WTC11 (cell line): ENCODE measurements around the gene ANKRD50. TPM values are rescaled to one million over a fixed set of nuclear protein-coding genes. Genes with fewer than 3 reads are reported as not detected.
A peak's percentile ranks its signal among the peaks of the same experiment; 100 is the strongest.

Experiments used
- AR ChIP-seq: fragments of 250-450 bp; sonication (Bioruptor Pico); IDR thresholded peaks from 2 replicates; pipeline ENCODE4 v1.9.0; 2021; ENCODE audit warnings: mild to moderate bottlenecking
- ATF2 ChIP-seq: sonication (generic); formaldehyde crosslinking; IDR thresholded peaks from 2 replicates; pipeline ENCODE4 v1.8.1; 2022; ENCODE audit warnings: low read depth, missing genetic modification reagents, borderline replicate concordance
- ELF4 ChIP-seq: sonication (generic); formaldehyde crosslinking; IDR thresholded peaks from 2 replicates; pipeline ENCODE4 v1.8.1; 2022; ENCODE audit warnings: low read depth, mild to moderate bottlenecking, moderate library complexity, missing genetic modification reagents
- EMX1 ChIP-seq: fragments of 250-450 bp; sonication (Bioruptor Pico); IDR thresholded peaks from 2 replicates; pipeline ENCODE4 v1.8.0; 2021; ENCODE audit warnings: mild to moderate bottlenecking
- ESRRA ChIP-seq: sonication (generic); formaldehyde crosslinking; IDR thresholded peaks from 2 replicates; pipeline ENCODE4 v1.8.1; 2022; ENCODE audit warnings: mild to moderate bottlenecking, missing genetic modification reagents, borderline replicate concordance
- ETV6 ChIP-seq: sonication (generic); formaldehyde crosslinking; IDR thresholded peaks from 2 replicates; pipeline ENCODE4 v1.8.1; 2022; ENCODE audit warnings: mild to moderate bottlenecking, missing genetic modification reagents
- FOXK1 ChIP-seq: sonication (generic); formaldehyde crosslinking; IDR thresholded peaks from 2 replicates; pipeline ENCODE4 v1.8.0; 2022; ENCODE audit warnings: mild to moderate bottlenecking, moderate library complexity, missing genetic modification reagents
- IRF1 ChIP-seq: sonication (generic); formaldehyde crosslinking; IDR thresholded peaks from 2 replicates; pipeline ENCODE4 v1.8.0; 2023; ENCODE audit warnings: missing genetic modification reagents
- JUN ChIP-seq: sonication (generic); formaldehyde crosslinking; IDR thresholded peaks from 2 replicates; pipeline ENCODE4 v1.8.0; 2023; ENCODE audit warnings: mild to moderate bottlenecking, missing genetic modification reagents
- KAT7 ChIP-seq: sonication (generic); formaldehyde crosslinking; IDR thresholded peaks from 2 replicates; pipeline ENCODE4 v1.8.1; 2023; ENCODE audit warnings: missing genetic modification reagents, mild to moderate bottlenecking, borderline replicate concordance
- OVOL2 ChIP-seq: fragments of 250-450 bp; sonication (Bioruptor Pico); IDR thresholded peaks from 2 replicates; pipeline ENCODE4 v1.9.0; 2021; ENCODE audit warnings: mild to moderate bottlenecking, borderline replicate concordance
- PREB ChIP-seq: sonication (generic); formaldehyde crosslinking; IDR thresholded peaks from 2 replicates; pipeline ENCODE4 v1.8.1; 2022; ENCODE audit warnings: mild to moderate bottlenecking, missing genetic modification reagents, moderate library complexity, borderline replicate concordance
- SMAD3 ChIP-seq: sonication (generic); formaldehyde crosslinking; IDR thresholded peaks from 2 replicates; pipeline ENCODE4 v1.8.0; 2022; ENCODE audit warnings: missing genetic modification reagents, mild to moderate bottlenecking, borderline replicate concordance
- SOX15 ChIP-seq: fragments of 250-450 bp; sonication (Bioruptor Pico); IDR thresholded peaks from 2 replicates; pipeline ENCODE4 v1.9.0; 2021; ENCODE audit warnings: mild to moderate bottlenecking
- TCF7 ChIP-seq: sonication (generic); formaldehyde crosslinking; IDR thresholded peaks from 2 replicates; pipeline ENCODE4 v1.8.0; 2022; ENCODE audit warnings: mild to moderate bottlenecking, low read depth, missing genetic modification reagents, moderate library complexity
- TEAD4 ChIP-seq: sonication (generic); formaldehyde crosslinking; IDR thresholded peaks from 2 replicates; pipeline ENCODE4 v1.8.0; 2022; ENCODE audit warnings: mild to moderate bottlenecking, missing genetic modification reagents
- TP53 ChIP-seq: sonication (generic); formaldehyde crosslinking; IDR thresholded peaks from 2 replicates; pipeline ENCODE4 v1.8.1; 2023; ENCODE audit warnings: mild to moderate bottlenecking, missing genetic modification reagents
- ZBTB43 ChIP-seq: sonication (generic); formaldehyde crosslinking; IDR thresholded peaks from 2 replicates; pipeline ENCODE4 v1.8.1; 2023; ENCODE audit warnings: mild to moderate bottlenecking, missing genetic modification reagents
- ZNF219 ChIP-seq: sonication (generic); formaldehyde crosslinking; IDR thresholded peaks from 2 replicates; pipeline ENCODE4 v1.8.0; 2023; ENCODE audit warnings: missing genetic modification reagents, mild to moderate bottlenecking, borderline replicate concordance
- total RNA-seq: library from RNA; stranded (reverse); gene quantifications from 3 replicates; pipeline ENCODE4 v1.2.3, GENCODE V29; 2021
- TF ChIP-seq, protein P1 (sequence below): sonication (generic); formaldehyde crosslinking; IDR thresholded peaks from 2 replicates; pipeline ENCODE4 v1.8.0; 2022; ENCODE audit warnings: mild to moderate bottlenecking, missing genetic modification reagents
- TF ChIP-seq, protein P2 (sequence below): sonication (generic); formaldehyde crosslinking; IDR thresholded peaks from 2 replicates; pipeline ENCODE4 v1.8.0; 2022; ENCODE audit warnings: mild to moderate bottlenecking, missing genetic modification reagents
- TF ChIP-seq, protein P3 (sequence below): sonication (generic); formaldehyde crosslinking; IDR thresholded peaks from 2 replicates; pipeline ENCODE4 v1.8.1; 2022; ENCODE audit warnings: low read depth, mild to moderate bottlenecking, moderate library complexity, missing genetic modification reagents, borderline replicate concordance
- TF ChIP-seq, protein P4 (sequence below): fragments of 250-450 bp; sonication (Bioruptor Pico); IDR thresholded peaks from 2 replicates; pipeline ENCODE4 v2.1.2; 2022; ENCODE audit warnings: mild to moderate bottlenecking, moderate library complexity

Gene ANKRD50
- total RNA-seq, 1 experiment from 2014 or later: 18.4 TPM

DNA sequence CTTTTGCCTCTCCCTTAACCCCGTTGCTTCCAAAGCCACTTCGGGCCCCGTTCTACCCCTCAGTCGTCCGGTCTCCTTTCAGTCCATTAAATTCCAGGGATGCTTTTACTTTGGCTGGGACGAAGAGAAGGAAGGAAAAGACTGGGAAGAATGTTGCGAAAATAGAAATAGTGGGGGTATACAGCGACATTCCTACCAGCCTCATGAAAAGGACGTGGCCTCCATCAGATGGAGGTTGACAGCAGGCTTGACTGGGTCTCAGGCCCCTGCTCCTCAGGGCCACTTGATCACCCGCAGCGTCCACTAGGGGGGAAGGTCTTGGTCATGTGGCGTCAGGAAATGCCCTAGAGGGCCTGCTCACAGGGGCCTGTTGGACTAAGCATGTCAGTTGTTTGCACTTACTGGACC is 657 bp upstream of the ANKRD50 start (continued):
- no peak for TF ChIP-seq KAT7 (CRISPR knock-in tag)
- TF ChIP-seq EMX1: no peak
- TF ChIP-seq, protein P1, sequence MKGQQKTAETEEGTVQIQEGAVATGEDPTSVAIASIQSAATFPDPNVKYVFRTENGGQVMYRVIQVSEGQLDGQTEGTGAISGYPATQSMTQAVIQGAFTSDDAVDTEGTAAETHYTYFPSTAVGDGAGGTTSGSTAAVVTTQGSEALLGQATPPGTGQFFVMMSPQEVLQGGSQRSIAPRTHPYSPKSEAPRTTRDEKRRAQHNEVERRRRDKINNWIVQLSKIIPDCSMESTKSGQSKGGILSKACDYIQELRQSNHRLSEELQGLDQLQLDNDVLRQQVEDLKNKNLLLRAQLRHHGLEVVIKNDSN (CRISPR knock-in tag): 0 out of 2 replicates have a peak, but pooled peaks have one; percentile 29
- 0 out of 2 replicates have a peak, but pooled peaks have one; percentile 24 for TF ChIP-seq SOX15
- no peak for TF ChIP-seq OVOL2
- no peak for TF ChIP-seq TP53
- TF ChIP-seq, protein P2, sequence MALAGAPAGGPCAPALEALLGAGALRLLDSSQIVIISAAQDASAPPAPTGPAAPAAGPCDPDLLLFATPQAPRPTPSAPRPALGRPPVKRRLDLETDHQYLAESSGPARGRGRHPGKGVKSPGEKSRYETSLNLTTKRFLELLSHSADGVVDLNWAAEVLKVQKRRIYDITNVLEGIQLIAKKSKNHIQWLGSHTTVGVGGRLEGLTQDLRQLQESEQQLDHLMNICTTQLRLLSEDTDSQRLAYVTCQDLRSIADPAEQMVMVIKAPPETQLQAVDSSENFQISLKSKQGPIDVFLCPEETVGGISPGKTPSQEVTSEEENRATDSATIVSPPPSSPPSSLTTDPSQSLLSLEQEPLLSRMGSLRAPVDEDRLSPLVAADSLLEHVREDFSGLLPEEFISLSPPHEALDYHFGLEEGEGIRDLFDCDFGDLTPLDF (CRISPR knock-in tag): no peak
- no peak for TF ChIP-seq TCF7 (CRISPR knock-in tag)
- no peak for TF ChIP-seq FOXK1
- no peak for TF ChIP-seq ELF4 (CRISPR knock-in tag)
- no peak for TF ChIP-seq AR
- no peak for TF ChIP-seq ATF2 (CRISPR knock-in tag)
- no peak for TF ChIP-seq ESRRA (CRISPR knock-in tag)
- TF ChIP-seq, protein P3, sequence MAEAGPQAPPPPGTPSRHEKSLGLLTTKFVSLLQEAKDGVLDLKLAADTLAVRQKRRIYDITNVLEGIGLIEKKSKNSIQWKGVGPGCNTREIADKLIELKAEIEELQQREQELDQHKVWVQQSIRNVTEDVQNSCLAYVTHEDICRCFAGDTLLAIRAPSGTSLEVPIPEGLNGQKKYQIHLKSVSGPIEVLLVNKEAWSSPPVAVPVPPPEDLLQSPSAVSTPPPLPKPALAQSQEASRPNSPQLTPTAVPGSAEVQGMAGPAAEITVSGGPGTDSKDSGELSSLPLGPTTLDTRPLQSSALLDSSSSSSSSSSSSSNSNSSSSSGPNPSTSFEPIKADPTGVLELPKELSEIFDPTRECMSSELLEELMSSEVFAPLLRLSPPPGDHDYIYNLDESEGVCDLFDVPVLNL (CRISPR knock-in tag): no peak
- TF ChIP-seq ETV6 (CRISPR knock-in tag): no peak
- TF ChIP-seq SMAD3 (CRISPR knock-in tag): no peak
- TF ChIP-seq, protein P4, sequence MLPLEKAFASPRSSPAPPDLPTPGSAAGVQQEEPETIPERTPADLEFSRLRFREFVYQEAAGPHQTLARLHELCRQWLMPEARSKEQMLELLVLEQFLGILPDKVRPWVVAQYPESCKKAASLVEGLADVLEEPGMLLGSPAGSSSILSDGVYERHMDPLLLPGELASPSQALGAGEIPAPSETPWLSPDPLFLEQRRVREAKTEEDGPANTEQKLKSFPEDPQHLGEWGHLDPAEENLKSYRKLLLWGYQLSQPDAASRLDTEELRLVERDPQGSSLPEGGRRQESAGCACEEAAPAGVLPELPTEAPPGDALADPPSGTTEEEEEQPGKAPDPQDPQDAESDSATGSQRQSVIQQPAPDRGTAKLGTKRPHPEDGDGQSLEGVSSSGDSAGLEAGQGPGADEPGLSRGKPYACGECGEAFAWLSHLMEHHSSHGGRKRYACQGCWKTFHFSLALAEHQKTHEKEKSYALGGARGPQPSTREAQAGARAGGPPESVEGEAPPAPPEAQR (CRISPR knock-in tag): no peak
- TF ChIP-seq ZBTB43 (CRISPR knock-in tag): no peak
- no peak for TF ChIP-seq ZNF219
- TF ChIP-seq JUN (CRISPR knock-in tag): no peak
- TF ChIP-seq TEAD4 (CRISPR knock-in tag): peak; percentile 13; the same call in 1 of the 2 replicates
- TF ChIP-seq PREB (CRISPR knock-in tag): no peak
- no peak for TF ChIP-seq IRF1 (CRISPR knock-in tag)
